ENCODE data around the gene HHIP.

DNA sequence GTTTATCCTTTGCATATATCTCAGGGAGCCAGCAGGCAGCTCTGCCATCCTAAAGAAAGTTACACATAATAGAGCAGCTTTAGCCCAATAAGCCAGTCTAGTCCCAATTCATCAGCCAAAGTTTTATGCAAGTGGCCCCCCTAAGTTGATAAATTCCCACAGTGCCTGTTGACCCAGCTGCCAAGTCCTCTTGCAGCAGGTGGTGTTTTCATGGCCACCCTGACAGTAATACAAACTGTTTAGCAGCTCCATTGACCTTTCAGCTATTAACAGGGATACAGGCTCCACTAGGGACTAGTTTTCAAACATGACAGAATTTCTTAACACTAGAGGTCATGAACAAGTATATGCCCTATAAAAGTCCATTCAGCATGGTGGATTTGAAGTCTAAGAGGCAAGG, 77.5 kb downstream of the HHIP start:
- TF ChIP-seq, protein P1, sequence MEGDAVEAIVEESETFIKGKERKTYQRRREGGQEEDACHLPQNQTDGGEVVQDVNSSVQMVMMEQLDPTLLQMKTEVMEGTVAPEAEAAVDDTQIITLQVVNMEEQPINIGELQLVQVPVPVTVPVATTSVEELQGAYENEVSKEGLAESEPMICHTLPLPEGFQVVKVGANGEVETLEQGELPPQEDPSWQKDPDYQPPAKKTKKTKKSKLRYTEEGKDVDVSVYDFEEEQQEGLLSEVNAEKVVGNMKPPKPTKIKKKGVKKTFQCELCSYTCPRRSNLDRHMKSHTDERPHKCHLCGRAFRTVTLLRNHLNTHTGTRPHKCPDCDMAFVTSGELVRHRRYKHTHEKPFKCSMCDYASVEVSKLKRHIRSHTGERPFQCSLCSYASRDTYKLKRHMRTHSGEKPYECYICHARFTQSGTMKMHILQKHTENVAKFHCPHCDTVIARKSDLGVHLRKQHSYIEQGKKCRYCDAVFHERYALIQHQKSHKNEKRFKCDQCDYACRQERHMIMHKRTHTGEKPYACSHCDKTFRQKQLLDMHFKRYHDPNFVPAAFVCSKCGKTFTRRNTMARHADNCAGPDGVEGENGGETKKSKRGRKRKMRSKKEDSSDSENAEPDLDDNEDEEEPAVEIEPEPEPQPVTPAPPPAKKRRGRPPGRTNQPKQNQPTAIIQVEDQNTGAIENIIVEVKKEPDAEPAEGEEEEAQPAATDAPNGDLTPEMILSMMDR (IDR thresholded peaks at IDR 0.05), result no peak
- no peak for TF ChIP-seq POLR2A (IDR thresholded peaks at IDR 0.05)
- TF ChIP-seq EP300 (IDR thresholded peaks at IDR 0.05), result no peak
